ENCODE measurements around the gene DEPP1. TPM values are rescaled to one million over a fixed set of nuclear protein-coding genes. Genes with fewer than 3 reads are reported as not detected.

Gene DEPP1
- total RNA-seq, 1 experiment from 2014 or later = 16.5 TPM

DNA sequence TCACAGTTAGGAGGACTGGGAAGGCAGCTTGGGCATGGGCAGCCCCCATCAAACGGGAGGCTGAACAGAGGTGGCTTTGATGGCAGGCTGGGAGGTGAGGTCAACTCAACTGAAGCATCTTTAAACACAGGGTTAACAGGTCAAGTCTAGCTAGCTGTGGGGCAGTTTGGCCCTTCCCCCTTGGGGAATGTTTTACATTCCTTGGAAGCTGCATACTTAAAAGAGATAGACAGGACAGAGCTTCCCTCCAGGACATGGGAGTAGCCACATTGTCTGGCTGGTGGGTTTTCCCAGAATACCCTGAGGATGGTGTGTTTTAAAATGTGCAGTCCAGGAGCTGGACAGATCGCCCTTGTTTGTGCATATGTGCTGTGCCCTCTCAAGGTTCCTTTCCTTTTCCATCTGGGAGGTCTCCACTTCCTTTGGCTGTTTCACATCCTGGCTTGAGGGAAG, 25.8 kb downstream of the DEPP1 start:
- TF ChIP-seq, protein P1, sequence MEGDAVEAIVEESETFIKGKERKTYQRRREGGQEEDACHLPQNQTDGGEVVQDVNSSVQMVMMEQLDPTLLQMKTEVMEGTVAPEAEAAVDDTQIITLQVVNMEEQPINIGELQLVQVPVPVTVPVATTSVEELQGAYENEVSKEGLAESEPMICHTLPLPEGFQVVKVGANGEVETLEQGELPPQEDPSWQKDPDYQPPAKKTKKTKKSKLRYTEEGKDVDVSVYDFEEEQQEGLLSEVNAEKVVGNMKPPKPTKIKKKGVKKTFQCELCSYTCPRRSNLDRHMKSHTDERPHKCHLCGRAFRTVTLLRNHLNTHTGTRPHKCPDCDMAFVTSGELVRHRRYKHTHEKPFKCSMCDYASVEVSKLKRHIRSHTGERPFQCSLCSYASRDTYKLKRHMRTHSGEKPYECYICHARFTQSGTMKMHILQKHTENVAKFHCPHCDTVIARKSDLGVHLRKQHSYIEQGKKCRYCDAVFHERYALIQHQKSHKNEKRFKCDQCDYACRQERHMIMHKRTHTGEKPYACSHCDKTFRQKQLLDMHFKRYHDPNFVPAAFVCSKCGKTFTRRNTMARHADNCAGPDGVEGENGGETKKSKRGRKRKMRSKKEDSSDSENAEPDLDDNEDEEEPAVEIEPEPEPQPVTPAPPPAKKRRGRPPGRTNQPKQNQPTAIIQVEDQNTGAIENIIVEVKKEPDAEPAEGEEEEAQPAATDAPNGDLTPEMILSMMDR (IDR thresholded peaks at IDR 0.05; ENCODE audit: unreplicated experiment) = no peak
- DNase-seq = no peak
- Mint-ChIP-seq H3K36me3 (ENCODE audit: insufficient read depth, unreplicated experiment) (peaks cover 5% of the 10 kb centered on the region), H3K27ac (ENCODE audit: unreplicated experiment) (no peak overlapping the region), H3K4me3 (ENCODE audit: low read depth, unreplicated experiment) (no peak overlapping the region), H3K4me1 (ENCODE audit: low read depth, unreplicated experiment) (peaks cover 23% of the 10 kb centered on the region), H3K9me3 (ENCODE audit: low read depth, unreplicated experiment) (no peaks in the 10 kb centered on the region), H3K27me3 (ENCODE audit: unreplicated experiment) (no peaks in the 10 kb centered on the region)
- no TSS peak for BruUV-seq (replicated peaks)
- intact Hi-C loops (cut with micrococcal nuclease; ENCODE audit: unreplicated experiment) = no loop called here
- CTCF ChIA-PET = no interaction called here

DNA sequence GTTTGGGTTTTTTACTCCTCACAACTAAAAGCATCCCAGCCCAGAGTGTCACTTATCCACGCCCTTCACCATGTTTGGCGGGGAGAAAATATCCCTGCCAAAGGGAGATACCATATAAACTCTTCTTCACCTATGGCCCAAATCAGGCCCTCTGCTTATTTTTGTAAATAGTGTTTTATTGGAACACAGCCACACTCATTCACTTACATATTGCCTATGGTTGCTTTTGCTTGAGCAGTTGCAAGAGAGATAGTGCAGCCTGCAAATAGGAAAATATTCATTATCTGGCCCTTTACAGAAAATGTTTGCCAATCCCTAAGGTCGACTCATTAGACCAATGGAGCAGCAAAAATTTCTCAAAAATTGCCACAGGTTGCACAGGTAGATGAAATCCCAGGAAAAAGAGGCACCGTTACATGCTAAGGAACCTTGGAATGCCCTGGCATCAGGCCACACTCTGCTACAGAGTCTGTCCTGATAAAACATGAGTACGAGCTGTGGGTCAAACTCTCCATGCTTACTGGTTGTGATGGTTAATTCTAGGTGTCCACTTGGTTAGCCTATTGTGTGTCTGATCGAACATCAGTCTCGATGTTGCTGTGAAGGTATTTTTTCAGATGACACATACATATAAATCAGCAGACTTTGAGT, 26.9 kb downstream of the DEPP1 start:
- Mint-ChIP-seq H3K36me3 (ENCODE audit: insufficient read depth, unreplicated experiment) (peaks cover 5% of the 10 kb centered on the region), H3K4me1 (ENCODE audit: low read depth, unreplicated experiment) (peaks cover 27% of the 10 kb centered on the region), H3K9me3 (ENCODE audit: low read depth, unreplicated experiment) (no peaks in the 10 kb centered on the region), H3K27ac (ENCODE audit: unreplicated experiment) (no peak overlapping the region), H3K4me3 (ENCODE audit: low read depth, unreplicated experiment) (no peak overlapping the region), H3K27me3 (ENCODE audit: unreplicated experiment) (no peaks in the 10 kb centered on the region)
- no peak for DNase-seq
- TF ChIP-seq, protein P1 (IDR thresholded peaks at IDR 0.05; ENCODE audit: unreplicated experiment) = no peak
- intact Hi-C loops (cut with micrococcal nuclease; ENCODE audit: unreplicated experiment) = no loop called here
- no TSS peak for BruUV-seq (replicated peaks)
- CTCF ChIA-PET = no interaction called here

DNA sequence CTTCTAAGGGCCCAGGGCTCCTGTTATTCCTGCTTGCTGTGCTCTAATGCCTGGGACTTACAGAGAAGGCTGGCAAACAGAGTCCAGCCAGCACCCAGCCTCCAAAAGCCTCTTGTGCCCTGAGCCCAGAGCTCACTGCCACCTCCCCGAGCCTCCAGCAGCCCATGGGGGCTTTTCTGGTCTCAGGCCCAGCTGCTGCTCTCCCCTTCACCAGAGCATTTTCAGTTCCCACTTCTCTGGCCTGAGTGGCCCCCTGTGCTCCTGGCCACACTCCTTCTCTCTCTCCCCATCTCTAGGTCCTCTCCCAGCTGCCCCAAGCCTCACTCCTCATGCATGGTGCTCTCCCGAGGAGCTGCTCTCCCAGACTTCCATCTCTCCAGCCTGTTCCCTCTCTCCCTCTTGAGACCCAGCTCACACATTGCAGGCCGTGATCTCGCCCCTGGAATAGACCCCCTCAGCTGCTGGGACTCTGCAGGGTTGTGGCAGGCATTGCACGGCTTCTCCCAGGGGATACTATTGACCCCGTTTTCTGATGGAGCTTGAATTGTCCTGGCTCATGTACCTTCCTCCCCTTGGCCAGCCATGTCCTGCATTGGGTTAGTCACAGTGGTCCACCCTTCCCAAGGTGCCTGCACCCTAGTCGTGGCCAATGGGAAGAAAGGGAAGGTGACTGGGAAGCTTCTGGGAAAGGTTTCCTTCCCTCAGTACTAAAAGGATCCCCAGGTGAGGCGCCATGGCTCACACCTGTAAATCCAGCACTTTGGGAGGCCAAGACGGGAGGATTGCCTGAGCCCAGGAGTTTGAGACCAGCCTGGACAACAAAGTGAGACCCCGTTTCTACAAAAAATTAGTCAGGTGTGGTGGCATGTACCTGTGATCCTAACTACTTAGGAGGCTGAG, 28.0 kb downstream of the DEPP1 start:
- no peaks in the 10 kb centered on the region for H3K9me3 Mint-ChIP-seq (ENCODE audit: low read depth, unreplicated experiment)
- TF ChIP-seq, protein P1 (IDR thresholded peaks at IDR 0.05; ENCODE audit: unreplicated experiment) = no peak
- H3K27ac Mint-ChIP-seq (ENCODE audit: unreplicated experiment) = peak overlapping the region; percentile 9
- H3K36me3 Mint-ChIP-seq (ENCODE audit: insufficient read depth, unreplicated experiment) = peaks cover 5% of the 10 kb centered on the region
- intact Hi-C loops (cut with micrococcal nuclease; ENCODE audit: unreplicated experiment) = no loop called here
- CTCF ChIA-PET = no interaction called here
- no peak for DNase-seq
- peaks cover 27% of the 10 kb centered on the region for H3K4me1 Mint-ChIP-seq (ENCODE audit: low read depth, unreplicated experiment)
- H3K4me3 Mint-ChIP-seq (ENCODE audit: low read depth, unreplicated experiment) = no peak overlapping the region
- BruUV-seq (replicated peaks) = no TSS peak
- H3K27me3 Mint-ChIP-seq (ENCODE audit: unreplicated experiment) = no peaks in the 10 kb centered on the region

DNA sequence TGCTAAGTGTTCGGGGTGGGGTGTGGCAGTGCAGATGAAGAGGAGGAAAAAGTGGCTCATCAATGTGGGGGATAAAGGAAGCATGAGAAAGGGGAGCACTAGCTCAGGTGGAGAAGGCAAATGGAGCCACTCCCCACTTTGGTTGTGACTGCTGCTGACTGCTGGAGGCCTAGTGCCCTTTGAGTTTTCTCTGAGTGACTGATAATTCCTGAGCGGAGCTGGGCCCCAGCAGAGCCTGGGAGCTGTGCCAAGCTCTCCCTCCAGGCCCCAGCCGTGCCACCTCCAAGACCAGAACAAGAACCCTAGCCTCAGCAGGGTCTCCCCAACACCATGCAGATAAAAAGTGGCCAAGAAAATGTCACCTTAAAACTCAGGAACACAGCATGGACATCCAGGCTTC, 28.7 kb downstream of the DEPP1 start:
- H3K4me1 Mint-ChIP-seq (ENCODE audit: low read depth, unreplicated experiment) = peaks cover 27% of the 10 kb centered on the region
- no TSS peak for BruUV-seq (replicated peaks)
- peaks cover 3% of the 10 kb centered on the region for H3K9me3 Mint-ChIP-seq (ENCODE audit: low read depth, unreplicated experiment)
- no peak overlapping the region for H3K4me3 Mint-ChIP-seq (ENCODE audit: low read depth, unreplicated experiment)
- intact Hi-C loops (cut with micrococcal nuclease; ENCODE audit: unreplicated experiment) = no loop called here
- no peaks in the 10 kb centered on the region for H3K27me3 Mint-ChIP-seq (ENCODE audit: unreplicated experiment)
- H3K27ac Mint-ChIP-seq (ENCODE audit: unreplicated experiment) = no peak overlapping the region
- no peak for DNase-seq
- TF ChIP-seq, protein P1 (IDR thresholded peaks at IDR 0.05; ENCODE audit: unreplicated experiment) = no peak
- peaks cover 5% of the 10 kb centered on the region for H3K36me3 Mint-ChIP-seq (ENCODE audit: insufficient read depth, unreplicated experiment)
- CTCF ChIA-PET = no interaction called here
